Sigmoid colon (tissue), 4 donors: ENCODE results near the gene CRYBB1.

Experiments used
- EP300 ChIP-seq, 4 donors: sonication (generic); formaldehyde crosslinking; IDR thresholded peaks; one replicate each; pipeline ENCODE4 v1.6.1; 2017; ENCODE audit warnings: antibody characterized with exemption in 4 of 4
- TF ChIP-seq, protein P1 (sequence below), 4 experiments: fragments of 450-650 bp in 3 of 4; fragments of 200-600 bp in 1 of 4; IDR thresholded peaks; one replicate each; pipeline ENCODE4 v1.5.1; 2016 to 2019; ENCODE audit warnings: antibody characterized with exemption in 4 of 4, mild to moderate bottlenecking in 3 of 4, moderate library complexity in 2 of 4

- no peak for TF ChIP-seq EP300 (IDR thresholded peaks at IDR 0.05)
- TF ChIP-seq, protein P1, sequence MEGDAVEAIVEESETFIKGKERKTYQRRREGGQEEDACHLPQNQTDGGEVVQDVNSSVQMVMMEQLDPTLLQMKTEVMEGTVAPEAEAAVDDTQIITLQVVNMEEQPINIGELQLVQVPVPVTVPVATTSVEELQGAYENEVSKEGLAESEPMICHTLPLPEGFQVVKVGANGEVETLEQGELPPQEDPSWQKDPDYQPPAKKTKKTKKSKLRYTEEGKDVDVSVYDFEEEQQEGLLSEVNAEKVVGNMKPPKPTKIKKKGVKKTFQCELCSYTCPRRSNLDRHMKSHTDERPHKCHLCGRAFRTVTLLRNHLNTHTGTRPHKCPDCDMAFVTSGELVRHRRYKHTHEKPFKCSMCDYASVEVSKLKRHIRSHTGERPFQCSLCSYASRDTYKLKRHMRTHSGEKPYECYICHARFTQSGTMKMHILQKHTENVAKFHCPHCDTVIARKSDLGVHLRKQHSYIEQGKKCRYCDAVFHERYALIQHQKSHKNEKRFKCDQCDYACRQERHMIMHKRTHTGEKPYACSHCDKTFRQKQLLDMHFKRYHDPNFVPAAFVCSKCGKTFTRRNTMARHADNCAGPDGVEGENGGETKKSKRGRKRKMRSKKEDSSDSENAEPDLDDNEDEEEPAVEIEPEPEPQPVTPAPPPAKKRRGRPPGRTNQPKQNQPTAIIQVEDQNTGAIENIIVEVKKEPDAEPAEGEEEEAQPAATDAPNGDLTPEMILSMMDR (IDR thresholded peaks at IDR 0.05) = no peak
Observed at GRCh38 chr22:26604368-26604767, 13.5 kb downstream of the CRYBB1 start.
